Liver (tissue), 9 donors: Measurements from ENCODE around the gene PRR5L. TPM values are rescaled to one million over a fixed set of nuclear protein-coding genes. Genes with fewer than 3 reads are reported as not detected.

Experiments
- DNase-seq: peaks from one replicate; pipeline ENCODE4 v3.0.0-alpha.2; 2017; ENCODE audit warnings: low spot score
- H3K27ac ChIP-seq, 2 donors: one replicate each; pipeline ENCODE4 v1.7.0; 2013; ENCODE audit warnings: inconsistent platforms in 2 of 2, low read length in 2 of 2, control low read depth in 1 of 2, low read depth in 1 of 2, mild to moderate bottlenecking in 1 of 2
- H3K27me3 ChIP-seq, 4 donors: one replicate each; pipeline versions ENCODE4 v1.6.1 to v1.7.0; 2013; ENCODE audit warnings: low read length in 3 of 4, inconsistent platforms in 1 of 4, mild to moderate bottlenecking in 1 of 4, moderate library complexity in 1 of 4; ENCODE audit not compliant: control insufficient read depth in 4 of 4, insufficient read depth in 4 of 4
- H3K36me3 ChIP-seq, 4 donors: one replicate each; pipeline versions ENCODE4 v1.6.1 to v1.7.0; 2013; ENCODE audit warnings: low read length in 3 of 4, mild to moderate bottlenecking in 3 of 4, low read depth in 1 of 4, moderate library complexity in 1 of 4; ENCODE audit not compliant: control insufficient read depth in 4 of 4, insufficient read depth in 3 of 4
- H3K4me1 ChIP-seq, 4 donors: one replicate each; pipeline versions ENCODE4 v1.6.1 to v1.7.0; 2013; ENCODE audit warnings: low read length in 3 of 4, mild to moderate bottlenecking in 3 of 4, moderate library complexity in 1 of 4; ENCODE audit not compliant: control insufficient read depth in 4 of 4, insufficient read depth in 4 of 4
- H3K4me3 ChIP-seq, 3 donors: one replicate each; pipeline versions ENCODE4 v1.6.1 to v1.7.0; 2013; ENCODE audit warnings: low read length in 3 of 3, control low read depth in 1 of 3, low read depth in 1 of 3, mild to moderate bottlenecking in 1 of 3
- H3K9ac ChIP-seq, 2 donors: one replicate each; pipeline ENCODE4 v1.7.0; 2013; ENCODE audit warnings: low read length in 2 of 2, mild to moderate bottlenecking in 2 of 2, moderate library complexity in 2 of 2, control low read depth in 1 of 2, low read depth in 1 of 2
- H3K9me3 ChIP-seq, 4 donors: one replicate each; pipeline versions ENCODE4 v1.6.1 to v1.7.0; 2013; ENCODE audit warnings: low read length in 3 of 4; ENCODE audit not compliant: control insufficient read depth in 4 of 4
- EGR1 ChIP-seq, 2 donors: IDR thresholded peaks; 2 replicates each; pipeline ENCODE4 v1.6.1; 2016 to 2018; ENCODE audit warnings: antibody characterized with exemption in 2 of 2, low read depth in 2 of 2
- FOXA1 ChIP-seq: IDR thresholded peaks from 2 replicates; pipeline ENCODE4 v1.6.1; 2016; ENCODE audit warnings: antibody characterized with exemption
- FOXA2 ChIP-seq: IDR thresholded peaks from 2 replicates; pipeline ENCODE4 v1.6.1; 2016; ENCODE audit warnings: antibody characterized with exemption
- HNF4A ChIP-seq, 2 donors: conservative IDR thresholded peaks; 2 replicates each; pipeline ENCODE4 v1.6.1; 2016; ENCODE audit warnings: antibody characterized with exemption in 2 of 2, mild to moderate bottlenecking in 2 of 2
- HNF4G ChIP-seq: IDR thresholded peaks from 2 replicates; pipeline ENCODE4 v1.6.1; 2016; ENCODE audit warnings: antibody characterized with exemption
- JUND ChIP-seq, 2 donors: IDR thresholded peaks; 2 replicates each; pipeline ENCODE4 v1.6.1; 2016; ENCODE audit warnings: antibody characterized with exemption in 2 of 2
- NR2F2 ChIP-seq: IDR thresholded peaks from 2 replicates; pipeline ENCODE4 v1.6.1; 2016; ENCODE audit warnings: antibody characterized with exemption
- RAD21 ChIP-seq, 2 donors: IDR thresholded peaks; 2 replicates each; pipeline ENCODE4 v1.6.1; 2016; ENCODE audit warnings: antibody characterized with exemption in 2 of 2, mild to moderate bottlenecking in 2 of 2
- RXRA ChIP-seq, 2 donors: IDR thresholded peaks; 2 replicates each; pipeline ENCODE4 v1.6.1; 2017 to 2018; ENCODE audit warnings: antibody characterized with exemption in 2 of 2, mild to moderate bottlenecking in 1 of 2
- SP1 ChIP-seq: IDR thresholded peaks from 2 replicates; pipeline ENCODE4 v1.6.1; 2018; ENCODE audit warnings: antibody characterized with exemption, mild to moderate bottlenecking
- TAF1 ChIP-seq: conservative IDR thresholded peaks from 2 replicates; pipeline ENCODE4 v1.6.1; 2016; ENCODE audit warnings: antibody characterized with exemption, mild to moderate bottlenecking
- YY1 ChIP-seq: IDR thresholded peaks from 2 replicates; pipeline ENCODE4 v1.6.1; 2016; ENCODE audit warnings: antibody characterized with exemption, mild to moderate bottlenecking
- WGBS: extraction: QIAGEN DNeasy Blood & Tissue Kit; methylation state at CpG from one replicate; pipeline ENCODE4 v1.1.7; 2013; 5-methylcytosine and 5-hydroxymethylcytosine counted together
- polyA plus RNA-seq, 2 donors: library from polyadenylated mRNA; stranded (reverse) in 1 of 2; unstranded in 1 of 2; fragments of 200-250 nt in 1 of 2; fragments of >200 nt in 1 of 2; fragmentation: Nextera tagmentation in 1 of 2; extraction: Ambion mirVana in 1 of 2; gene quantifications; one replicate each; pipeline versions ENCODE4 v1.2.1 to v1.2.3, GENCODE V29; 2013 to 2015
- total RNA-seq, 2 donors: library from RNA; depleted of rRNA; stranded (reverse); fragments of >200 nt; gene quantifications; one replicate each; pipeline ENCODE4 v1.2.3, GENCODE V29; 2014
- TF ChIP-seq, protein P1 (sequence below): IDR thresholded peaks from 2 replicates; pipeline ENCODE4 v1.6.1; 2016; ENCODE audit warnings: antibody characterized with exemption, mild to moderate bottlenecking
- TF ChIP-seq, protein P2 (sequence below): fragments of 150-350 bp; IDR thresholded peaks from 2 replicates; pipeline ENCODE4 v1.5.1; 2017; ENCODE audit warnings: improper control_type of control experiment, low read depth, low read length; ENCODE audit not compliant: missing input control
- TF ChIP-seq, protein P3 (sequence below): IDR thresholded peaks from 2 replicates; pipeline ENCODE4 v1.6.1; 2016; ENCODE audit warnings: antibody characterized with exemption
- TF ChIP-seq, protein P4 (sequence below): IDR thresholded peaks from 2 replicates; pipeline ENCODE4 v1.6.1; 2016; ENCODE audit warnings: antibody characterized with exemption
- donor health status: healthy.
- donor health status: healthy.
- donor health status: healthy.
- donor health status: healthy.
- donor health status: healthy.

The PRR5L gene
- total and polyA plus RNA-seq, 4 donors: 1.2 to 8.5 (median 4.5) TPM

DNA sequence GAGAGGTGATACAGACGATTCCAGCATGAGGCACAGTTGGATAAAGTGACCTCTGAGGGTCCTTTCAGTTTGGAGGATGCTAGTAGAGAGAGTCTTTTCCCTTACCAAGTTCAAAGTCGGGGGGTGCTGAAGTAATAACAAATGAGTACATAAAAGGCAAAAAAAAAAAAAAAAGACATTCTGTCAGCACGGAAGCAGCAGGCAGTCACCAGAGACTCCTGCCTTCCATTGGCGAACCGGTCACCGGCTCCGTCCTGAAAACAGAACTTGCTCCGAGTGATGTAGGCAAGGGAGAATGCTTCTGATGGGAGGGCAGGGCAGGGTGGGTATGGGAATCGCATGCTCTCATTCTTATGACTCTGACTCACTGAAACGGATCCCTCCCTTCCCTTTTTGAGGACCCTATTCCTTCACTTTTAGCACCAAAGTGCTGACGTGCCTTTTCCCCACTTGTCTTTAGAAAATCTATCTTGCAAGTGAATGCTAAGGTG, 65.9 kb downstream of the PRR5L start:
- Histone ChIP-seq H3K27ac (no peak overlapping the region), H3K36me3 (no peaks in the 10 kb centered on the region), H3K27me3 (no peaks in the 10 kb centered on the region), H3K4me3 (no peak overlapping the region), H3K9me3 (no peaks in the 10 kb centered on the region), H3K4me1 (peaks cover 0 to 8% (median 4%) of the 10 kb centered on the region in 4 donors), H3K9ac (no peak overlapping the region)
- 21% methylated on average over 11 of the region's 11 CpGs for WGBS
- DNase-seq: no peak
- TF ChIP-seq YY1: no peak
- peak in 1 of 2 donors; percentile 9 for TF ChIP-seq JUND (IDR thresholded peaks at IDR 0.05)
- no peak for TF ChIP-seq FOXA1

DNA sequence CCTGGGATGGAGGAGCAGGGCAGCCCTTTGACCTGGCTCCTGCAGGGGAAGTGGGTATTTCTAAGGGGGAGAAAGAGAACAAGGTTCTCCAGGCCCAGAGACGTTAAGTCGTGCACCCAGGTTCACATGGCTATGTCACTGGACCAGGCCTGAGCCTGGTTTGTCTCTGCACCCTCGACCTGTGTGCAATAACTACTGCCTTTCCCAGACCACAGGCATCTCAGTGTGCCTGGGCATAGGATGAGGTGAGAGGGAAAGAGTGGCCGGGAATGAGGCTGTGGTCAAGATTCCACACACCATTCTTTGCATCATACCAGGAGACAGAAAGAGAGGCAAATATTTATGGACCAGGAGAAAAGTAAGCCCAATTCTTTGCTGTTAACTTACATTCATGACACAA, 66.8 kb downstream of the PRR5L start:
- no peak overlapping the region for H3K4me3 ChIP-seq
- WGBS: 61% methylated on average over 4 of the region's 4 CpGs
- no peak overlapping the region for H3K9ac ChIP-seq
- no peaks in the 10 kb centered on the region for H3K36me3 ChIP-seq
- TF ChIP-seq, protein P1, sequence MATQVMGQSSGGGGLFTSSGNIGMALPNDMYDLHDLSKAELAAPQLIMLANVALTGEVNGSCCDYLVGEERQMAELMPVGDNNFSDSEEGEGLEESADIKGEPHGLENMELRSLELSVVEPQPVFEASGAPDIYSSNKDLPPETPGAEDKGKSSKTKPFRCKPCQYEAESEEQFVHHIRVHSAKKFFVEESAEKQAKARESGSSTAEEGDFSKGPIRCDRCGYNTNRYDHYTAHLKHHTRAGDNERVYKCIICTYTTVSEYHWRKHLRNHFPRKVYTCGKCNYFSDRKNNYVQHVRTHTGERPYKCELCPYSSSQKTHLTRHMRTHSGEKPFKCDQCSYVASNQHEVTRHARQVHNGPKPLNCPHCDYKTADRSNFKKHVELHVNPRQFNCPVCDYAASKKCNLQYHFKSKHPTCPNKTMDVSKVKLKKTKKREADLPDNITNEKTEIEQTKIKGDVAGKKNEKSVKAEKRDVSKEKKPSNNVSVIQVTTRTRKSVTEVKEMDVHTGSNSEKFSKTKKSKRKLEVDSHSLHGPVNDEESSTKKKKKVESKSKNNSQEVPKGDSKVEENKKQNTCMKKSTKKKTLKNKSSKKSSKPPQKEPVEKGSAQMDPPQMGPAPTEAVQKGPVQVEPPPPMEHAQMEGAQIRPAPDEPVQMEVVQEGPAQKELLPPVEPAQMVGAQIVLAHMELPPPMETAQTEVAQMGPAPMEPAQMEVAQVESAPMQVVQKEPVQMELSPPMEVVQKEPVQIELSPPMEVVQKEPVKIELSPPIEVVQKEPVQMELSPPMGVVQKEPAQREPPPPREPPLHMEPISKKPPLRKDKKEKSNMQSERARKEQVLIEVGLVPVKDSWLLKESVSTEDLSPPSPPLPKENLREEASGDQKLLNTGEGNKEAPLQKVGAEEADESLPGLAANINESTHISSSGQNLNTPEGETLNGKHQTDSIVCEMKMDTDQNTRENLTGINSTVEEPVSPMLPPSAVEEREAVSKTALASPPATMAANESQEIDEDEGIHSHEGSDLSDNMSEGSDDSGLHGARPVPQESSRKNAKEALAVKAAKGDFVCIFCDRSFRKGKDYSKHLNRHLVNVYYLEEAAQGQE: no peak
- TF ChIP-seq, protein P2, sequence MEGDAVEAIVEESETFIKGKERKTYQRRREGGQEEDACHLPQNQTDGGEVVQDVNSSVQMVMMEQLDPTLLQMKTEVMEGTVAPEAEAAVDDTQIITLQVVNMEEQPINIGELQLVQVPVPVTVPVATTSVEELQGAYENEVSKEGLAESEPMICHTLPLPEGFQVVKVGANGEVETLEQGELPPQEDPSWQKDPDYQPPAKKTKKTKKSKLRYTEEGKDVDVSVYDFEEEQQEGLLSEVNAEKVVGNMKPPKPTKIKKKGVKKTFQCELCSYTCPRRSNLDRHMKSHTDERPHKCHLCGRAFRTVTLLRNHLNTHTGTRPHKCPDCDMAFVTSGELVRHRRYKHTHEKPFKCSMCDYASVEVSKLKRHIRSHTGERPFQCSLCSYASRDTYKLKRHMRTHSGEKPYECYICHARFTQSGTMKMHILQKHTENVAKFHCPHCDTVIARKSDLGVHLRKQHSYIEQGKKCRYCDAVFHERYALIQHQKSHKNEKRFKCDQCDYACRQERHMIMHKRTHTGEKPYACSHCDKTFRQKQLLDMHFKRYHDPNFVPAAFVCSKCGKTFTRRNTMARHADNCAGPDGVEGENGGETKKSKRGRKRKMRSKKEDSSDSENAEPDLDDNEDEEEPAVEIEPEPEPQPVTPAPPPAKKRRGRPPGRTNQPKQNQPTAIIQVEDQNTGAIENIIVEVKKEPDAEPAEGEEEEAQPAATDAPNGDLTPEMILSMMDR: no peak
- TF ChIP-seq, protein P3, sequence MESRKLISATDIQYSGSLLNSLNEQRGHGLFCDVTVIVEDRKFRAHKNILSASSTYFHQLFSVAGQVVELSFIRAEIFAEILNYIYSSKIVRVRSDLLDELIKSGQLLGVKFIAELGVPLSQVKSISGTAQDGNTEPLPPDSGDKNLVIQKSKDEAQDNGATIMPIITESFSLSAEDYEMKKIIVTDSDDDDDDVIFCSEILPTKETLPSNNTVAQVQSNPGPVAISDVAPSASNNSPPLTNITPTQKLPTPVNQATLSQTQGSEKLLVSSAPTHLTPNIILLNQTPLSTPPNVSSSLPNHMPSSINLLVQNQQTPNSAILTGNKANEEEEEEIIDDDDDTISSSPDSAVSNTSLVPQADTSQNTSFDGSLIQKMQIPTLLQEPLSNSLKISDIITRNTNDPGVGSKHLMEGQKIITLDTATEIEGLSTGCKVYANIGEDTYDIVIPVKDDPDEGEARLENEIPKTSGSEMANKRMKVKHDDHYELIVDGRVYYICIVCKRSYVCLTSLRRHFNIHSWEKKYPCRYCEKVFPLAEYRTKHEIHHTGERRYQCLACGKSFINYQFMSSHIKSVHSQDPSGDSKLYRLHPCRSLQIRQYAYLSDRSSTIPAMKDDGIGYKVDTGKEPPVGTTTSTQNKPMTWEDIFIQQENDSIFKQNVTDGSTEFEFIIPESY: no peak
- TF ChIP-seq SP1 (no peak), JUND (IDR thresholded peaks at IDR 0.05) (no peak), TAF1 (no peak), RXRA (IDR thresholded peaks at IDR 0.05) (no peak), EGR1 (IDR thresholded peaks at IDR 0.05; ENCODE audit: low read depth in 2 of 2) (no peak), HNF4A (conservative IDR thresholded peaks at IDR 0.05) (no peak), NR2F2 (no peak), RAD21 (IDR thresholded peaks at IDR 0.05) (no peak), FOXA2 (no peak), FOXA1 (no peak), HNF4G (no peak)
- TF ChIP-seq, protein P4, sequence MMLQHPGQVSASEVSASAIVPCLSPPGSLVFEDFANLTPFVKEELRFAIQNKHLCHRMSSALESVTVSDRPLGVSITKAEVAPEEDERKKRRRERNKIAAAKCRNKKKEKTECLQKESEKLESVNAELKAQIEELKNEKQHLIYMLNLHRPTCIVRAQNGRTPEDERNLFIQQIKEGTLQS: no peak
- H3K4me1 ChIP-seq: peaks cover 0 to 8% (median 4%) of the 10 kb centered on the region in 4 donors
- no peak for DNase-seq
- no peaks in the 10 kb centered on the region for H3K9me3 ChIP-seq
- no peak overlapping the region for H3K27ac ChIP-seq
- H3K27me3 ChIP-seq: no peaks in the 10 kb centered on the region
